WTC11 (cell line): ENCODE results near the gene HS1BP3.

Experiments
- CTCF ChIP-seq: fragments of 200-600 bp; IDR thresholded peaks from 2 replicates; pipeline ENCODE4 v1.8.0; 2022; ENCODE audit warnings: antibody characterized with exemption
- FOXP1 ChIP-seq: sonication (generic); formaldehyde crosslinking; IDR thresholded peaks from 2 replicates; pipeline ENCODE4 v1.8.0; 2022; ENCODE audit warnings: missing genetic modification reagents, mild to moderate bottlenecking, moderate library complexity, borderline replicate concordance
- GRHL2 ChIP-seq: fragments of 250-450 bp; sonication (Bioruptor Pico); IDR thresholded peaks from 2 replicates; pipeline ENCODE4 v1.8.0; 2022; ENCODE audit warnings: mild to moderate bottlenecking, moderate library complexity; ENCODE audit not compliant: insufficient replicate concordance, severe bottlenecking
- NR2C2 ChIP-seq: sonication (generic); formaldehyde crosslinking; IDR thresholded peaks from 2 replicates; pipeline ENCODE4 v1.8.0; 2022; ENCODE audit warnings: mild to moderate bottlenecking, missing genetic modification reagents

- TF ChIP-seq GRHL2 (CRISPR knock-in tag): no peak
- TF ChIP-seq CTCF: no peak
- no peak for TF ChIP-seq NR2C2 (CRISPR knock-in tag)
- TF ChIP-seq FOXP1: no peak
Observed at GRCh38 chr2:20594957-20595356, 55.9 kb downstream of the HS1BP3 start.
